Suprapubic skin (tissue), 3 donors: ENCODE results near the gene SORCS1.

Experiments
- CTCF ChIP-seq, 2 donors: fragments of 200-600 bp in 1 of 2; fragments of 450-650 bp in 1 of 2; sonication (generic) in 1 of 2; IDR thresholded peaks; one replicate each; pipeline ENCODE4 v1.5.1; 2016 to 2019; ENCODE audit warnings: antibody characterized with exemption in 2 of 2, mild to moderate bottlenecking in 1 of 2, moderate library complexity in 1 of 2
- POLR2A ChIP-seq, 2 donors: fragments of 450-650 bp; IDR thresholded peaks; one replicate each; pipeline ENCODE4 v1.6.1; 2017; ENCODE audit warnings: antibody characterized with exemption in 2 of 2, mild to moderate bottlenecking in 2 of 2, moderate library complexity in 2 of 2

- TF ChIP-seq CTCF (IDR thresholded peaks at IDR 0.05) (no peak), POLR2A (IDR thresholded peaks at IDR 0.05) (no peak)
Measured at GRCh38 chr10:106900016-106900652, 264.4 kb downstream of the SORCS1 start.
